ENCODE results near the gene GABRR1.
A peak's percentile ranks its signal among the peaks of the same experiment; 100 is the strongest.
"Not testable (repeated sequence)": the region's sequence is repeated elsewhere in the genome, so short reads cannot be mapped to it uniquely, and the experiment has no call there.

Gene GABRR1

GRCh38 chr6:89217299-89217910 is at the start of gene GABRR1:
Gene GABRR1 (minus strand): TSS chr6:89217358. CDS start chr6:89217322, 36 bp downstream.
- no peak for DNase-seq (ENCODE audit: low read depth)

GRCh38 chr6:89264296-89264695 is 47.1 kb upstream of the GABRR1 start:
- no peak for DNase-seq (ENCODE audit: low read depth)

GRCh38 chr6:89260832-89261231 is 43.7 kb upstream of the GABRR1 start:
- DNase-seq (ENCODE audit: low read depth): no peak

DNA sequence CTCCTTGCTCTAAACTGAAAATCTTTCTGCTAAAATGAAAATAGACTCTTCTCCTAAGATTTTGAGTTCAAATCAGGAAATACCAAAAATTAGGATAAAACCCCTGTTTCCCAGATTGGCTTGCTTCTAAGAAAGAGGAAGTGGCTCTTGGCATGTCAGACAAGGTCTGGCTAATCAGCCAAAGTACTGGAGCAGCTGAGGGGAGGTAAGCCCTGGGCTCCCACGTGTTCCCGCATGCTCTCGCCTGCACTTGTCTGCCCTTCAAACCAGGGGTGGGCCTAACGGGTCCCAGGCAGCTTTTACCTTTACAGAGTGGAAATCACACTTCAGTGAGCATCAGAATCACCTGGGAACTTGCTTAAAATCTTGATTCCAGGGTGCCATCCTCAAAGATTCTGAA is 43.2 kb upstream of the GABRR1 start:
- DNase-seq (ENCODE audit: low read depth): no peak

- DNase-seq (ENCODE audit: low read depth): no peak
Observed at GRCh38 chr6:89258912-89259311, 41.8 kb upstream of the GABRR1 start.

DNA sequence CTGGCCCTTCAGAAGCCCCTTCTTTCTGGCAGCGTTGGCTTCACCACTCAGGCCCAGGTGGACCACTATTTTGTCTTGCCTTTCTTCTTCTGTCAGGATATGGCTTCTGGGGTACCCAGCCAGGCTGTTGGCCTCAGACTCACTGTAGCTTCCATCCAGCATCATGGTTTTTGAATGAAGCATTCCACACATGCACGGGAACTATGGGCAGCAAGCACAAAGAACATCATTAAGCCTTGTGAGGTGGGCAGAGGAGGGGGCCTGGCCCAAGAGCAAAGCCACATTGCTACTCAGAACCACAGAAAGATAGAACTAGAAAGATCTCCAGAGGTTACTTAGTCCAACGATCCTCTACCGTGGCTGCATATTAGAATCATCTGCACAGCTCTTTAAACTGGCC is 40.6 kb upstream of the GABRR1 start:
- DNase-seq (ENCODE audit: low read depth): no peak

DNA sequence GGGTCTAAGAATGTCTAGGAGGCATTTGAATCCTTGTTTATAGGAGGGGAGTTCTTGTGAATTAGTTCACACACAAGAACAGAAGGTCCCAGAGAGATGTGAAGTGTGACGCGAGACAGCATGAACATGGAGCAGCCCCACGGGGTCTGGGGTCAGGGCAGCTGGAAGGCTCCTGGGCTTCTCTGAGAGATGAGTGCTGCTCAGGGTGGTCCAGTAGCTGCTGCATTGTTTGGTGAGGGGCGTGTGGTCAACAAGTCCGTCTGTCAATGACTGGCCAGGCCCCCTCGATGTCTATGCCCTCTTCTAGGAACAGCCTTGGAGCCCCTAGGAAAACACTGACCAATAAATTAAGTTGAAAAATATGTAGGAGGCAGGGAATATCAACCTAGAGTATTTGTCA is 40.2 kb upstream of the GABRR1 start:
- no peak for DNase-seq (ENCODE audit: low read depth)

DNA sequence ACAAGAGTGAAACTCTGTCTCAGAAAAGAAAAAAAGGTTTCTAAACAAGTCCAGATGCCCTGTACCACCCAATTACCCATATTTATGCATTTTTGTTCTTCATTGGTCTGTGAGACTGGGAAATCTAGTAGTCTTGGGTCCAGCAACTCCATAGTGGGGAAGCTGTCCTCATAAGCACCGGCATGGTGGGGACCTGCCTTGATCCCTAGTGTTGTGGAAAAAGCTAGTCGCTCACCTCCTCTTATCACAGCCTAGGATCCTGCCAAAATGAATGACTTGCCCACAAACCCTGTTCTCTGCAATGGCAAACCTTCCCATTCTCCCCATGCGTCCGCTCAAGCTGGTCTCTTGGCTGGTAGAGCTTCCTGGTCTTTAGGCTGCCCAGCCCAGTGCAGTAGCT is 38.3 kb upstream of the GABRR1 start:
- DNase-seq (ENCODE audit: low read depth): no peak

DNA sequence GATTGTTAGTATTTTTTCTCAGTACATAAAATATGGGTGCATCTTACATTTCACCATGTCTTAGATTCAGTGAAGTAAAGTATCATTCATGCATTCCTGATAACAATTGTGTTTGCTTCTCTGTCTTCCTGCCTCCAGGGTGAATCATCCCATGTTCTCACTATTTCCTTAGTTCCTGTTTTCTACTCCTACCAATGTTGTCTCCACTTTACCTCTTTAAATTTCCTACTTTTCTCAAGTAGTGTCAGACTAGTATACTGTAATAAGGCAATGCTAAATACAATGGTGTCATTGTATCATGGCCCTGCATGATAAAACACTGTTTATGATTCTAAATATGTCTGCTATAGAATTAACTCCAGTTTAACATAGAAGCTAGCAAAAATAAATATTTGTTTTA is 37.4 kb upstream of the GABRR1 start:
- no peak for DNase-seq (ENCODE audit: low read depth)

DNA sequence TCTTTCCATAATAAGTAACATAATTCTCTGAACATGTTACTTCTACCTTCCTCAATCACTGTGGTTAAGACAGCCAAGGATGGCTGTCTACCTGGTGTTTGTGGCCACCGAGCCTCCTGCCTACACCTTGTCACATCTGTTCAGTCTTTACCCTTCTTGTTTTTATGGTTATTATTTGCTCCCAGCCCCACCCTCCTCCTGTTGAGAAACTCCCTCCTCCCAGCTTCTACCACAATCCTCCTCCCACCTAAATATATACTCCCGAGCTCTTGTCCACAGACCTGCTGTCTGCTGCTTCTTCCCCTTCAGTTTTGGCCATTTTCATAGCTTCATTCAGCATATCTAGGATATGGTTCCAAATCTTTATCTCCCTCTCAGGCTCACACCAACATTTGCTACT is 35.7 kb upstream of the GABRR1 start:
- no peak for DNase-seq (ENCODE audit: low read depth)

GRCh38 chr6:89251976-89252375 is 34.8 kb upstream of the GABRR1 start:
- DNase-seq (ENCODE audit: low read depth): no peak

- DNase-seq (ENCODE audit: low read depth): no peak
Observed at GRCh38 chr6:89251170-89251569, 34.0 kb upstream of the GABRR1 start.

GRCh38 chr6:89250239-89250638 is 33.1 kb upstream of the GABRR1 start:
- no peak for DNase-seq (ENCODE audit: low read depth)

GRCh38 chr6:89244241-89244985 is 27.3 kb upstream of the GABRR1 start:
- DNase-seq (ENCODE audit: low read depth): no peak

DNA sequence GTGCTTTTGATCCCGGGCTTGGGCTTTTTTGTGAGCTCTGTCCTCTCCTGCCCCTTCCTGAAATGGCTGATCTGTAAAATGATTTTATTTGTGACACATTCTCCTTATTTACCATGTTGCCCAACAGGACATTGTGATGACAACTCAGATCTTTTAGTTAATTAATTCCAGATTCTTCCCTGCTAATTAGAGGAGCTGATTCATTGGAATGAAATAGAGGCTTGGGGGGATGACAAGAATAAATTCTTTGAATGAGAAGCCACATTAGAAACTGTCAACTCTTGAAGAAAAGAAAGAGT is 26.1 kb upstream of the GABRR1 start:
- no peak for DNase-seq (ENCODE audit: low read depth)

GRCh38 chr6:89242574-89243330 is 25.6 kb upstream of the GABRR1 start:
- DNase-seq (ENCODE audit: low read depth): peak; percentile 23

DNA sequence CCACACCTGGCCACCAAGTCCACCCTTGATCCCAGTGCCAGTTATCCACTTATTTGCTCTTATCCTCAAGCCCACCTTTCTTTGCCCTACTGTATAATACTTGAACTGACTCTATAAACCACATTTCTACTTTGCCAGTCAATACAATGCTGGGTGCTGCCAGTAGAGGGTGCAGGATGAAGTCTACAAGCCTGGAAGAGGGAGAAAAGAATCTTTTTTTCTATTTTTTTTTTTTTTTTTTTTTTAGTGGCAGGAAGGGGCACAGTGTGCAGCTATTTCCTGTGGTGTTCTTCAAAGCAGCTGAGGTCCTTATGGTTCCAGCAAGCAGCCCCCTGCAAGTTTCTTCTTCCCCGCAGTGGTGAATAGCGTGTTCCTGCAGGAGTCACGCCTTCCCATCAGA is 22.2 kb upstream of the GABRR1 start:
- DNase-seq (ENCODE audit: low read depth): no peak

GRCh38 chr6:89237158-89237557 is 20.0 kb upstream of the GABRR1 start:
- DNase-seq (ENCODE audit: low read depth): no peak

DNA sequence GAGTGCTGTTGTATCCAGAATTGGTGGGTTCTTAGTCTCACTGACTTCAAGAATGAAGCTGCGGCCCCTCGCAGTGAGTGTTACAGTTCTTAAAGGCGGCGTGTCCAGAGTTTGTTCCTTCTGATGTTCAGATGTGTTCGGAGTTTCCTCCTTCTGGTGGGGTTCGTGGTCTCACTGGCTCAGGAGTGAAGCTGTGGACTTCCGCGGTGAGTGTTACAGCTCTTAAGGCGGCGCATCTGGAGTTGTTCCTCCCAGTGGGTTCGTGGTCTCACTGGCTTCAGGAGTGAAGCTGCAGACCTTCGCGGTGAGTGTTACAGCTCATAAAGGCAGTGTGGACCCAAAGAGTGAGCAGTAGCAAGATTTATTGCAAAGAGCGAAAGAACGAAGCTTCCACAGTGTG is 16.4 kb upstream of the GABRR1 start:
- DNase-seq (ENCODE audit: low read depth): not testable (repeated sequence)

DNA sequence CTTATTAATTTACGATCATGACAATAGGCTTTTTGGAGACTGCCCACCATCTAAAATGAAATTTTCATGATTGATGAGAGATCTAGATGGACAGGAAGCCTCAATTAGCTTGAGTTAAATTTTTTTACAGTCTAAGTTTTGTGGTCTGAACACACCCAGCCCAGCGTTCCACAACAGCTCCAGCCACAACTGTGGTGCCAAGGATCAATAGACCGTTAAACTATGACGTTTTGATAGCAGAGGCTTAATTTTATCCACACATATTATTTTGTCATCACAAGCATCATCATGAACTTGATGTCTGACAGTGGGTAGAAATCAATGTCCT is 5.5 kb upstream of the GABRR1 start:
- DNase-seq (ENCODE audit: low read depth): no peak

- DNase-seq (ENCODE audit: low read depth): no peak
Observed at GRCh38 chr6:89221971-89222711, 5.0 kb upstream of the GABRR1 start.

DNA sequence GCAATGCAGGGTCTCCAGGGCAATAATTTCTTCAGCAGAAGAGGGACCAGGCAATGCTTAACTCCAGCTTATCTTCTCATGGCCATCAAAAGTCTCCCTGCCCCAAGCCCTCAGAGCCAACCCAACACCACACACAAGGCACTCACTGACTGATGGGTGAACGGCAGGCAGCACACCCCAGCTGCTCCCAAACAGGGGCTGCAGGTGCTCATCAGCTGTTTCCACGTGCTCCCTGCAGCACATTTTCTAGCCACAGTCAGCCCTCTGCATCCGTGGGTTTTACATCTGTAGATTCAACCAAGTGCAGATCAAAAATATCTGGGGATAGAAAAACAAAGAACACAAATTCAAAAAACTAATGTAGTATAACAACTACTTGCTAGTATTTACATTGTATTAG is 4.0 kb upstream of the GABRR1 start:
- DNase-seq (ENCODE audit: low read depth): no peak

DNA sequence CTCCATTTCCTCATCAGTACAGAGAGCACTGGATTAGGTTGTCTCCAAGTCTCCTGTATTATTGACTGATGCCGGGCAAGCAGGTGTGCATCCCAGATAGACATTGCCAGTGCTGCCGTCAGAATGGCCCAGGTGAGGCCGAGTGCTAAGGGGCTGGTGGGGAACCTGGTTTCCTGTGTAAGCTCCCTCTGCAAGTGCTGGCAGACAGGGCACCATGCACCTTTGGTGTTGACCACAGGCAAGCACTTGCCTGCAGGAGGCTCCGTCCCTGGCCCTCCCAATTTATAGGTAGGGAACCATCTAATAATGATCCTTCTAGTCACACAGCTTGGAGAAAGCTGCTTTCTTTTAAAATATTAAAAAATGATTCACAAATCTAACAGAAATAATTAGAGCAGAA is 747 bp downstream of the GABRR1 start:
- DNase-seq (ENCODE audit: low read depth): no peak
